ENCODE measurements around the gene CDC42SE2.
A peak's percentile ranks its signal among the peaks of the same experiment; 100 is the strongest.
"Not testable (repeated sequence)": the region's sequence is repeated elsewhere in the genome, so short reads cannot be mapped to it uniquely, and the experiment has no call there.

The CDC42SE2 gene

GRCh38 chr5:131252824-131253171, 11.1 kb upstream of the CDC42SE2 start:
- peak; percentile 20 for DNase-seq

GRCh38 chr5:131254025-131254424, 9.8 kb upstream of the CDC42SE2 start:
- DNase-seq, result not testable (repeated sequence)

- DNase-seq, result no peak
These were observed 9.1 kb upstream of the CDC42SE2 start for GRCh38 chr5:131254741-131255140.

- no peak for DNase-seq
These were observed 7.4 kb upstream of the CDC42SE2 start for GRCh38 chr5:131256507-131256823.

- DNase-seq, result no peak
These were observed 5.1 kb upstream of the CDC42SE2 start for GRCh38 chr5:131258733-131259132.

GRCh38 chr5:131259326-131259725, 4.5 kb upstream of the CDC42SE2 start:
- DNase-seq, result no peak

- DNase-seq, result no peak
These were observed 3.0 kb upstream of the CDC42SE2 start for GRCh38 chr5:131260895-131261294.

- no peak for DNase-seq
These were observed 2.4 kb upstream of the CDC42SE2 start for GRCh38 chr5:131261483-131261882.

GRCh38 chr5:131262953-131263541, 806 bp upstream of the CDC42SE2 start:
- DNase-seq, result no peak

GRCh38 chr5:131264451-131265099, 722 bp downstream of the CDC42SE2 start:
- no peak for DNase-seq

- DNase-seq, result peak; percentile 14
These were observed 1.5 kb downstream of the CDC42SE2 start for GRCh38 chr5:131265311-131265803.

- DNase-seq, result no peak
These were observed 2.7 kb downstream of the CDC42SE2 start for GRCh38 chr5:131266370-131267060.

GRCh38 chr5:131268758-131269370, 5.0 kb downstream of the CDC42SE2 start:
- DNase-seq, result no peak

GRCh38 chr5:131270809-131271208, 7.0 kb downstream of the CDC42SE2 start:
- DNase-seq, result no peak

GRCh38 chr5:131271888-131272287, 8.0 kb downstream of the CDC42SE2 start:
- DNase-seq, result not testable (repeated sequence)

- DNase-seq, result no peak
These were observed 8.5 kb downstream of the CDC42SE2 start for GRCh38 chr5:131272307-131272706.

GRCh38 chr5:131272724-131273123, 8.9 kb downstream of the CDC42SE2 start:
- no peak for DNase-seq

GRCh38 chr5:131274326-131275063, 10.6 kb downstream of the CDC42SE2 start:
- no peak for DNase-seq

- no peak for DNase-seq
These were observed 12.2 kb downstream of the CDC42SE2 start for GRCh38 chr5:131276072-131276471.

GRCh38 chr5:131277447-131277846, 13.6 kb downstream of the CDC42SE2 start:
- DNase-seq, result no peak

GRCh38 chr5:131277875-131278740, 14.3 kb downstream of the CDC42SE2 start:
- no peak for DNase-seq

GRCh38 chr5:131278741-131279124, 14.9 kb downstream of the CDC42SE2 start:
- DNase-seq, result not testable (repeated sequence)

All from KG1 (cell line).